ENCODE data around the gene PIKFYVE. TPM values are rescaled to one million over a fixed set of nuclear protein-coding genes. Genes with fewer than 3 reads are reported as not detected.
"Not testable (repeated sequence)": the region's sequence is repeated elsewhere in the genome, so short reads cannot be mapped to it uniquely, and the experiment has no call there.

Gene PIKFYVE
- total RNA-seq, 1 donor from 2014 or later, result 59.0 TPM

- ATAC-seq (peak; percentile 91), DNase-seq (ENCODE audit: low spot score) (peak; percentile 91)
- intact Hi-C loops (cut with DNase I), result no loop called here
Observed at GRCh38 chr2:208254118-208254870, 11.8 kb upstream of the PIKFYVE start.

DNA sequence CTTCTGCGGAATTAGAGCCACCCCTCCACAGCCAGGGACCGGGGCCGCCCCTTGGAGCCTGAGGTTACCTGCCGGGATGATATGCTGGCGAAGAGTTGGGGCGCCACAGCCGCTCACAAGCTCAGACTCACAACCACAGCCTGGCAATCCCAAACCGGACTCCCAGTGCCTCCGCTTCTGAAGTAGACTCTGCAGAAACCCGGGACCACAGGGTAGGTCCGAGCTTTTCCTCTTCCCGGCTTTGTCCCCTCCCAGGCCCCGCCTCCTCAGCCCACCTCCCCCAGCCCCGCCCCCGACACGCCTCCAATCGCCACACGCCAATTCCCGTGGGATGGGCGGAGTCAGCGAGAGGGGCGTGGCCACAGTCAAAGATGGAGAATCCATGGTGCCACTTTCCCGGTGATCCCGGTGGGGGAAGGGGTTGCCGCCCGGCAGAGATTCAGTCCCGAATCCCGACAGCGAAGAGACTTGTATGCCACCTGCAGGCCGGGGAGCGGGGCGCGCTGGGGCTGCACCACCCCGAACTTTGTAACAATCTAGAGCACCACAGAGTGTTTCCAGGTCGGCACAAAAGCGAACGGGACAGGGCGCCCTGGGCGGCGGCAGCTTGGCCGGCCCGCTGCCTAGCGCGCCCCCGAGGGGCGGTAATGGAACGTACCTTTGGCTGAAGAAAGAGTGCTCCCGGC is 11.0 kb upstream of the PIKFYVE start, which contains the start of gene IDH1:
TSS of gene IDH1 (minus strand) at position 201 of the 686 bp plus-strand sequence. CDS start 3,520 bp downstream, outside the sequence.
- ATAC-seq (peak; percentile 98), DNase-seq (ENCODE audit: low spot score) (peak; percentile 99)
- intact Hi-C loops (cut with DNase I), result no loop called here

GRCh38 chr2:208255557-208256106 is 10.4 kb upstream of the PIKFYVE start:
- DNase-seq (ENCODE audit: low spot score), result no peak
- intact Hi-C loops (cut with DNase I), result no loop called here

GRCh38 chr2:208256192-208256782 is 9.8 kb upstream of the PIKFYVE start:
- ATAC-seq, result no peak
- DNase-seq (ENCODE audit: low spot score), result no peak
- intact Hi-C loops (cut with DNase I), result no loop called here

More at GRCh38 chr2:208255557-208256106, 10.4 kb upstream of the PIKFYVE start:
- no peak for ATAC-seq

- intact Hi-C loops (cut with DNase I); DNase-seq (ENCODE audit: low spot score); ATAC-seq: not testable (repeated sequence)
Observed at GRCh38 chr2:208256849-208257813, 8.9 kb upstream of the PIKFYVE start.

GRCh38 chr2:208265371-208265800 is 669 bp upstream of the PIKFYVE start:
- ATAC-seq, result peak; percentile 66
- no peak for DNase-seq (ENCODE audit: low spot score)
- intact Hi-C loops (cut with DNase I), result no loop called here

- ATAC-seq, result no peak
- intact Hi-C loops (cut with DNase I), result no loop called here
Observed at GRCh38 chr2:208266553-208266893, 468 bp downstream of the PIKFYVE start.

GRCh38 chr2:208266936-208267335 is 881 bp downstream of the PIKFYVE start:
- intact Hi-C loops (cut with DNase I), result no loop called here
- ATAC-seq, result no peak
- no peak for DNase-seq (ENCODE audit: low spot score)

More at GRCh38 chr2:208266553-208266893, 468 bp downstream of the PIKFYVE start:
- DNase-seq (ENCODE audit: low spot score), result no peak

GRCh38 chr2:208267526-208267925 is 1.5 kb downstream of the PIKFYVE start:
- intact Hi-C loops (cut with DNase I), result not testable (repeated sequence)

GRCh38 chr2:208268156-208268952 is 2.3 kb downstream of the PIKFYVE start:
- intact Hi-C loops (cut with DNase I), result no loop called here

More at GRCh38 chr2:208267526-208267925, 1.5 kb downstream of the PIKFYVE start:
- ATAC-seq; DNase-seq (ENCODE audit: low spot score): not testable (repeated sequence)

DNA sequence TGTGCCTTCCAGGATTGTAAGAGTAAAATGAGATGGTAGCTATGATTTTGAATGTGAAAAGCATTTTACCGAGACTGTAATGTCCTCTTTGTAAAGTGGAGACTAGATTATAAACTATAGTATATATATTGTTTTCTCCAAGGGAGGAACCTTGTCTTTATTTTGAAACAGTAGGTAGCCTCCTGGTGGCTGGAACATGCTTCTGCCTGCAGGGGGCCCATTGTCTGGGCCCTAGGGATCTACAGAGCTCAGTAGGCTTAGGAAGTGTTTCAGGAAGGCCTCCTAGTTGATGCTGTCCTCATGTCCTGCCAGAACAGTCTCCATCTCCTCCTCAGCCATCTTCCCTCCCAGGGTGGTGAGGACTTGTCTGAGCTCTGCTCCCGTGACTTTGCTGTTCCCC is 3.0 kb downstream of the PIKFYVE start:
- no peak for DNase-seq (ENCODE audit: low spot score)
- intact Hi-C loops (cut with DNase I), result no loop called here
- ATAC-seq, result no peak

More at GRCh38 chr2:208268156-208268952, 2.3 kb downstream of the PIKFYVE start:
- DNase-seq (ENCODE audit: low spot score) (no peak), ATAC-seq (no peak)

- DNase-seq (ENCODE audit: low spot score) (no peak), ATAC-seq (no peak)
- intact Hi-C loops (cut with DNase I), result no loop called here
Observed at GRCh38 chr2:208274748-208275147, 8.7 kb downstream of the PIKFYVE start.

- ATAC-seq (no peak), DNase-seq (ENCODE audit: low spot score) (no peak)
- intact Hi-C loops (cut with DNase I), result no loop called here
Observed at GRCh38 chr2:208278549-208278948, 12.5 kb downstream of the PIKFYVE start.

DNA sequence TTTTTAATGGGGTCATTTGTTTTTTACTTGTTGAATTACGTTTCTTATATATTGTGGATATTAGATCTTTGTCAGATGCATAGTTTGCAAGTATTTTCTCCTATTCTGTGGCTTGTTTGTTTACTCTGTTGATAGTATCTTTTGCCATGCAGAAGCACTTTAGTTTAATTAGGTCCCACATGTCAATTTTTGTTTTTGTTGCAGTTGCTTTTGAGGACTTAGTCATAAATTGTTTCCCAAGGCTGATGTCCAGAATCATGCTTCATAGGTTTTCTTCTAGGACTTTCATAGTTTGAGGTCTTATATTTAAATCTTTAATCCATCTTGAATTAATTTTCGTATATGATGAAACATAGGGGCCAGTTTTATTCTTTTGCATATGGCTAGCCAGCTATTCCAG is 13.2 kb downstream of the PIKFYVE start:
- DNase-seq (ENCODE audit: low spot score) (no peak), ATAC-seq (no peak)
- intact Hi-C loops (cut with DNase I), result no loop called here

DNA sequence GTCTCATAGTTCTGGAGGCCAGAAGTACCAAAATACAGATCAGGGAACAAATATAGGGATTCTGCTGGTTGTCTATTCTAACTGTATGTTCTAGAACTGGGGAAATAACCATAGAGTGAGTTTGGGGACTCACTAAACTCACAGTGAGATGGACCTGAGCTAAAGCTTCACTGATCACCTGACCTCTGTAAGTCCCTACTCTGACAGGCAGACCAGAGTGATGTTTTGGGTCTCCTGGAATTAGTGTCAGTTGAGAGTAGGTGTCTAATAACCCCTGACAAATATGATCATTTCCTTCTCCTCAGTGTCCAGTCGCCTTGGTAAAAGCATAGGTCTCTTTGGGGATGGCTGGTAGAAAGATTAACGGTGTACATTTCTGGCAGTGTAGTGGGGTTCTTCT is 14.2 kb downstream of the PIKFYVE start:
- no peak for ATAC-seq
- DNase-seq (ENCODE audit: low spot score), result no peak
- intact Hi-C loops (cut with DNase I), result no loop called here

DNA sequence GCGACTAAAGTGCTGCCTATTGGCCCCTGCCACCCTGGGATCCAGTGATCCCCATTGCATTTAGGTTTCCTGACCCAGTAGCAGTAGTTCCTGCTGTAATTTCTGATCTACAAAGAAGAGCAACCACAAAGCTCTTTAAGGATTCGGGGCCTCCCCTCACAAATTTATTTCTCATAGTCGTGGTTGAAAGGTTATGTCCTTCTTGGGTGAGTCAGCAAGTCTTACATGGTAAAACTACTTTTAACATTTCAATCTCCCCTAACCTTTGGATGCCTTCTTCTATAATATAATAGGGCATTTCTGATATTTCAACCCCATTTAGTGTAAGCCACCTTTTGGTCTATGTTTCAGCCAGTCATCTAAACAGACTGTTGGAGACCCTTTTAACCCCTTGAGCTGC is 14.9 kb downstream of the PIKFYVE start:
- intact Hi-C loops (cut with DNase I), result no loop called here
- ATAC-seq (no peak), DNase-seq (ENCODE audit: low spot score) (no peak)

DNA sequence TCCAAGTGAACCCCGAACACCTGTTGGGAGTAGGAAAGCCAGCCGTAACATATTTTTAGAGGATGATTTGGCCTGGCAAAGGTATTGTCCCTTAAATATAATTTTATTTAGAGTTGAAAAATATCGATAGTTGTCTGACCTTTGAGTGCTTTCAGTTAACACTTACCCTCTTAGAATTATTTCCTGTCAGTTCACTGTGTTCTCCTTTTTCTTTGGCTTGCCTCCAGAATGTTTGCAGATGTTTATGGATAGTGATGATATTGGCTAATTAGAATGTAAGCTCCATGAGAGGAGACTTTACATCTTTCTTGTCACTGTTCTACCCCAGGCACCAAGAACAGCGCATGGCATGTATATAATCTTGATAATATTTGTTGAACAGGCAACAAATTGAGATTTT is 19.8 kb downstream of the PIKFYVE start:
- DNase-seq (ENCODE audit: low spot score), result no peak
- ATAC-seq, result no peak
- intact Hi-C loops (cut with DNase I), result no loop called here
